KOPT-K1 (cell line): ENCODE results near the gene C11orf68.
"Not testable (repeated sequence)": the region's sequence is repeated elsewhere in the genome, so short reads cannot be mapped to it uniquely, and the experiment has no call there.

Source experiments
- H3K27ac ChIP-seq: fragments of 200-600 bp; sonication (generic); 2 replicates; pipeline ENCODE4 v1.5.1; 2016; ENCODE audit warnings: antibody characterized with exemption, mild to moderate bottlenecking, low read depth, low read length; ENCODE audit not compliant: poor library complexity, severe bottlenecking
- H3K36me3 ChIP-seq: fragments of 200-600 bp; sonication (generic); 2 replicates; pipeline ENCODE4 v1.5.1; 2017; ENCODE audit warnings: antibody characterized with exemption, mild to moderate bottlenecking, low read length, moderate library complexity; ENCODE audit not compliant: insufficient read depth
- H3K9me3 ChIP-seq: fragments of 200-600 bp; sonication (generic); 2 replicates; pipeline ENCODE4 v1.5.1; 2017; ENCODE audit warnings: antibody characterized with exemption, low read length, mild to moderate bottlenecking; ENCODE audit not compliant: insufficient read depth, poor library complexity, severe bottlenecking

The C11orf68 gene

DNA sequence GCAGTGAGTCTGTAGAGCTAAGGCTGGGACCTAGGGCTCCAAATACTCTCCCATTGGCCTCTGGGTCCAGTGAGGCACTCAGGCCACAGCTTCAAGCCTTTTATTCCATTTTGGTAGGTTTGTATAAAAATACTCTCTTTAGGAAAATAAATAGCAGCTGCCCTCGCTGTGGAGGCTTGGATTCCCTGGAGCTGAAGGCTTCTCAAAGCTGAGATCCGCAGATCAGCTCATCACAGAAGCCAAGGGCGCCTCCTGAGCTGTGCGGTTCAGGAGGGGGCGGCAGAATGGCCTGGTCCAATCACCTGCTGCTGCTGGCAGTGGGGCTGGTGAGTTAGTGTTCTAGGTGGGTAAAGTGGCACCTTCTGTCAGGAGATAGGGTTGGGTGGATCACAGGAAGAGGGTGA, 26.7 kb downstream of the C11orf68 start:
- H3K36me3 ChIP-seq, H3K9me3 ChIP-seq: not testable (repeated sequence)
- H3K27ac ChIP-seq, result peak overlapping the region; percentile 71

DNA sequence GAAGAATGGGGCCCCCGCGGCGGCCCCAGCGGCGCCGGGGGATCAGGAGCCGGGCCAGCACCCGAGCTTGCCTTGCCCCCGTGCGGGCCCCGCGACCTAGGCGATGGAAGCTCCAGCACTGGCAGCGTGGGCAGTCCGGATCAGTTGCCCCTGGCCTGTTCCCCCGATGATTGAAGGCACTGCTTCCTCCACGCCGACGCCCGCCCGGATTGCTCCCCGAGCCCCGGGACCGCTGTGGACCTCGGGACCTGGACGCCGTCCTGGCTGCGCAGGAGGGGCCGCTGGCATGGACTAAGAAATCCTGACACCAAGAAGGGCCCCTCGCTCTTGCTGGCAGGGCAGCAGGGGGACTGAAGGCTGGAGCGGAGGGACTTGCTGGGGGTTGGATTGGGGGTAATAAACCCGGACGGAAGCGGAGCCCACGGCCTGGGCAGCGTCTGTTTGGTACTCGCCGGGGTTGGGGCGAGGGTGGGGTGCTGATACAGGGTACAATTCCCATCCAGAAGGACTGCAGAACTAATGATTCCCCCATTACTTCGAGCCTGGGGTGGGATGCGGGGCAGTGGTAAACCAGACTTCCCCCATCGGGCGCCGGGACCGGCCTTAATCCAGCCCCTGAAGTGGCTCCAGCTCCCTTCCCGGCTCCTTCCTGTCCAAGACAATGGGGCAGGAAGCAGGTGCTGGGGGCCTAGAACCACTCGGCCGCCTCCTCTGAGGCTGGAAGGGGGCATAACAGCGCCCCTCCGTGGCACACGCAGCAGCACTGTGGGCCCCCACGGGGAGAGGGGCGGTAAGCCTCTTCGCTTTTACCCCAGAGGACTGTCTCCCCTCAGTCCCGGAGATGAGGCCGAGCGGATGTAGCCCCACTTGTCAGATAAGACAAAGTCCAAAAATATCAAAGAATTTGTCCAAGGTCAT, 27.4 kb downstream of the C11orf68 start:
- Histone ChIP-seq H3K36me3 (peaks cover 5% of the 10 kb centered on the region), H3K27ac (peak overlapping the region; percentile 71), H3K9me3 (no peaks in the 10 kb centered on the region)

DNA sequence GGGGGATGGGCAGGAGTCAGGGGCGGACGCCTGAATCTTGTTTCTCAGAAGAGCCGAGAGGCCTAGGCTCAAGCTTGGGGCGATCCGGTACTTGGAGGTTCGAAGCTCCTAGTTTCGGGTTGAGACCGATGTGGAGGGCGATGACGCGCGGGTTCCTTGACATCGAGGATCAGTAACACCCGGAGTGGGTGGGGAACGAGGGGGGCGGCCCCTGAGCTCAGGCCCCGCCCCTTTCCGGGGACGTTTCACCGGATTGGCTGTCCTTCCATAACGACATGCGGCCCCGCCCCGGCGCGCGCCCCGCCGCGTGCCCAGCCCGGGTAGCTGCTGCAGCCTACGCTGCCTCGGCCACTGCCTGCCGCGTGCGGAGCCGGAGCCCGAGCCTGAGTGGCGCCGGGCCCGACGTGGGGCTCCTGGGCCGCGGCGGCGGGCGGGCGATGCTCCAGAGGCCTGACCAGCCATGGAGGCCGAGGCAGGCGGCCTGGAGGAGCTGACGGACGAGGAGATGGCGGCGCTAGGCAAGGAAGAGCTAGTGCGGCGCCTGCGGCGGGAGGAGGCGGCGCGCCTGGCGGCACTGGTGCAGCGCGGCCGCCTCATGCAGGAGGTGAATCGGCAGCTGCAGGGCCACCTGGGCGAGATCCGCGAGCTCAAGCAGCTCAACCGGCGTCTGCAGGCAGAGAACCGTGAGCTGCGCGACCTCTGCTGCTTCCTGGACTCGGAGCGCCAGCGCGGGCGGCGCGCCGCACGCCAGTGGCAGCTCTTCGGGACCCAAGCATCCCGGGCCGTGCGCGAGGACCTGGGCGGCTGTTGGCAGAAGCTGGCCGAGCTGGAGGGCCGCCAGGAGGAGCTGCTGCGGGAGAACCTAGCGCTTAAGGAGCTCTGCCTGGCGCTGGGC, 28.3 kb downstream of the C11orf68 start, which contains the start of gene CCDC85B:
Gene CCDC85B, plus strand, starts transcription at position 350 of the 895 bp plus-strand sequence. Its CDS starts 111 bp downstream, at position 461.
- H3K27ac ChIP-seq, result peak within 1 kb of the TSS; percentile 71
- peaks cover 14% of the 10 kb centered on the region for H3K36me3 ChIP-seq
- no peaks in the 10 kb centered on the region for H3K9me3 ChIP-seq

DNA sequence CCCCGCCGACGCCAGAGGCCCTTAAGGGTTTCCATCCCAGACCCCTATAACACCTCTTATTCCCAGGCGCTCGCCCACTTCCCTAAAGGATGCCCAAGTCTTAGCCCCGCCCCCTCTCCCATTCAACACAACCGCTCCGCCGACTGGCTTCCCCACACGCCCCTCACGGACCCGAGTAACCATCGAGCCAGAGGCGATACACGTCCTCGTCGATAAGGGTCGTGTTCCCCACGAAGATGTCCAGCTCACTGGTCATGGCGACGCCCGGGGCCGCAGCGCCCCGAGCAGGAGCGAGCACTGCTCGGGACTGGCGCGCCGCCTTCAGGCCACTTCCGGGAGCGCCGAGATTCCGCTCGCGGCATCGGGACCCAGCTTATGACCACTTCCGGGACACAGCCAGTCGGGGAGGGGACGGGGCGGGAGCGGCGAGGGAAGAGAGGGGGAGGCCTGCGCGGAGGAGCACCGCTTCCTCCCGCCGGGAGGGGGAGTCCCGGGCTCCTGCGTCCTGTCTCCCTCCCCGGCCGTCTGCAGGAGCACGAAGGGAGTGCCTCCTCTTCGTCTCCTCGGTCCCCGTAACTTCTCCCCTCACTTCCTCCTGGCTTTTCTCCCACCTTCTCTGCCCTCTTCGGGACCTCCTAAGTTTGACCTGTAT, 30.6 kb downstream of the C11orf68 start, which contains the start of gene FIBP:
Gene FIBP, minus strand, starts transcription at position 309 of the 652 bp plus-strand sequence. Its CDS starts 53 bp downstream, at position 256.
- Histone ChIP-seq H3K27ac (peak within 1 kb of the TSS; percentile 71), H3K36me3 (peaks cover 37% of the 10 kb centered on the region)

DNA sequence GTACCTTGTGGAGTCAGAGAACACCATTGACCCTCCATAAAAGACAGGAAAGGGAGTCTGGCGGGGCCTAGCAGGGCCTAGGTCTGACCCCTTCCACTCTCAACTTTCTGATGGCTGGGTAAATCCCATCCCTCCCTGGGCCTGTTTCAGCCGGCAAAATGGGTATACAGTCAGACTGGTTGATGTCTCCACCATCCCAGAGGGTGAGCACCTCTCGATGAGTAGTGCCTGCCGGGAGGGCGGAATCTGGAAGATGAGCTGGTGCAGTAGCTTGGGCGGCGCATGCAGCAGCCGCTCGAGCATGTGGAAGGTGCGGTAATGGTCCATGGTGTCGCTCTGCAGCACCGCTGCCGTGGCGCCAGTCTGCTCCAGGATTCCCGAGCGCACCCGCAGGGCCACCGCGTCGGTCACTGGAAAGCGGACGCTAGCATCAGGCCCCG, 31.1 kb downstream of the C11orf68 start:
- Histone ChIP-seq H3K9me3 (no peaks in the 10 kb centered on the region), H3K36me3 (peaks cover 42% of the 10 kb centered on the region), H3K27ac (peak overlapping the region; percentile 71)

More for the DNA sequence above, 30.6 kb downstream of the C11orf68 start, which contains the start of gene FIBP:
- H3K9me3 ChIP-seq, result no peaks in the 10 kb centered on the region

DNA sequence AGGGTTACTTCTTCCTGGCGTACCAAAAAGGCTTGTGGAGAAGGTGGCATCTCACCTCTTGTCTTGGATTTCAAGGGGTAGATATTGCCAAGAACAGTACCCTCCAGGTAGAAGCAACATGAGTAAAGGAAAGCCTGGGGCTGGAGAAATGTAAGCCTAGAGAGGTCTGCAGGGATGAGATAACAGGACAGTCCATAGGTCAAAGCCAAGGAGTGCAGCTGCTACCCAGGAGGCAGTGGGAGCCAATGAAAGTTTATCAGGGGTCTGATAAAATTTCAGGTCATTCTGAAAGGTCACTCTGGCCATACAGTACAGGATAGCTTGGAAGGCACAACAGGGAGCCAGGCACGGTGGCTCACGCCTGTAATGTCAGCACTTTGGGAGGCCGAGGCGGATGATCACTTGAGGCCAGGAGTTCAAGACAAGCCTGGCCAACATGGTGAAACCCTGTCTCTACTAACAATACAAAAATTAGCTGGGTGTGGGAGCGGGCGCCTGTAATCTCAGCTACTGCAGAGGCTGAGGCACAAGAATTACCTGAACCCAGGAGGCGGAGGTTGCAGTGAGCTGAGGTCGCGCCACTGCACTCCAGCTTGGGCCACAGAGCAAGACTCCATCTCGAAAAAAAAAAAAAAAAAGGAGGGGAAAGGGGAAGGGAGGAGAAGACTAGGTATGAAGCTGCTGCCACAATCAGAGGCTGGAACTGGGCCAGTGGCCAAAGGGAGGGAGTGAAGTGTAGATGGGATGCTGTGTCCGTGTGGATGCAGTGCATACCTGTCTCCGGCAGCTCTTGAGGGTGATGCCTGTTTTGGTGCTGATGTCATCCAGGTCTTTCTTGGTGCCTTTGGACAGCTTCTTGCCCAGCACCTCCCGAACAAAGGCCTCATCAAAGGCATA, 31.8 kb downstream of the C11orf68 start:
- peak overlapping the region; percentile 71 for H3K27ac ChIP-seq
- H3K9me3 ChIP-seq, result no peaks in the 10 kb centered on the region
- H3K36me3 ChIP-seq, result peaks cover 49% of the 10 kb centered on the region

DNA sequence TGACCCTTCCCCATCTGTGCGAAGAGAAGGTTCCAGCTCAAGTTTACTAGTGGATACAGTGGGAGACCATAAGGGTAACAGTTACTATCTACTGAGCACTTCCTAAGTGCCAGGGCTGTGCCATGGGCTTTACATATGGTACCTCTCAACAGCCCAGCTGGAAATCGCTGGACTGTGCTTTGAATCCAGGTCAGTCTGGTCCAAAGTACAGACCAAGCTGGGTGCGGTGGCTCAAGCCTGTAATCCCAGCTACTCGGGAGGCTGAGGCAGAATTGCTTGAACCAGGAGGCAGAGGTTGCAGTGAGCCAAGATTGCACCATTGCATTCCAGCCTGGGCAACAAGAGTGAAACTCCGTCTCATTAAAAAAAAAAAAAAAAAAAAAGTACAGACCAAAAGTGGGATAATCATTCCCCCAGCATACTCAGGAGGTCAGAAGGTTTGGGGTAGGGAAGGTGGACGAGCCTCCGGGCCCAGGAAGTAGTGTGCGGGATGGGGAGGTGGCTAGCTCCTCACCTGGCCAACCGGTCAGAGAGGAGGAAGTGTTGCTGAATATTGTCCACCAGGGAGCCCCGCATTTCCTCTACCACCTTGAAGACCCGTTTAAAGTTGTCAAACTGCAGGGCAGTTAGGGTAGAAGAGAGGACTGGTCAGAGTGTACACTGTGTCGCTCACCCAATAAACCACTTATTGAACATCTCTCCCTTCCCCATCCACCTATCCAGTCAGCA, 32.9 kb downstream of the C11orf68 start:
- Histone ChIP-seq H3K36me3 (peaks cover 56% of the 10 kb centered on the region), H3K27ac (no peak overlapping the region)

DNA sequence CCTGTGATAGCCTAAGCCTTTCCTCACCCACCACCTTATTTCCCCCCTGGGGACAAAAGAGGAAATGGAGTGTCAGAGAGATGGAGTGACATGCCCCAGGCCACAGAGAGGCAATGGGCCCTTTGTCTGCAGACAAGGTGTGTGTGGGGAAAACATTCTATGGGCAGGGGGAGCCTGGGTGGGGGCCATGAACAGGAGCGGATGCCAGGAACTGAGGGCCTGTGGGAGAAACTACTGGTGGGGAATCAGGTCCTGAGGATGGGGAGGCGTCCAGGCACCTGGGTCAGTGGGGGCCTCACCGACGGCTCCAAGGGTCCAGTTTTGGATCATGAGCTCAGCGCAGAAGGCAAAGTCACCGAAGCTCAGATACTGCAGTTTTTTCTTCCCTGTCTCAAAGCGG, 33.6 kb downstream of the C11orf68 start:
- Histone ChIP-seq H3K9me3 (no peaks in the 10 kb centered on the region), H3K27ac (no peak overlapping the region), H3K36me3 (peaks cover 56% of the 10 kb centered on the region)

More for the DNA sequence above, 32.9 kb downstream of the C11orf68 start:
- no peaks in the 10 kb centered on the region for H3K9me3 ChIP-seq

DNA sequence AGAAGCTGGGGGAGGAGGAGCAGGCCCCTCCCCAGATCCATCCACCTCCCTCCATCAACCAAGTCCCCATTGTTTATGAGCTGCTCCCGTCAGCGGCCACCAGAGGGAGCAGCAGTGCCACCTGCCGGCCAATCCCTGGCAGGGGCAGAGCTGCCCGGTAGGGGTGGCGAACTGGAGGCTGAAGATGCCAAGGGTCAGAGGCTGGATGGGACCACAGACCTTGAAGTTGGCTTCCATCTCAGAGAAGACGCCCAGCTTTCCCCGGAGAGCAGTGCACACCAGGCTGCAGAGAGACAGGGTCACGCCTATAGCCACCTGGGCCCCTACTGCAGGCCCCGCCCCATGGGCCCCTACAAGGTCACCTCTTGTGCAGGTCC, 34.2 kb downstream of the C11orf68 start:
- Histone ChIP-seq H3K9me3 (no peaks in the 10 kb centered on the region), H3K36me3 (peaks cover 56% of the 10 kb centered on the region), H3K27ac (no peak overlapping the region)

DNA sequence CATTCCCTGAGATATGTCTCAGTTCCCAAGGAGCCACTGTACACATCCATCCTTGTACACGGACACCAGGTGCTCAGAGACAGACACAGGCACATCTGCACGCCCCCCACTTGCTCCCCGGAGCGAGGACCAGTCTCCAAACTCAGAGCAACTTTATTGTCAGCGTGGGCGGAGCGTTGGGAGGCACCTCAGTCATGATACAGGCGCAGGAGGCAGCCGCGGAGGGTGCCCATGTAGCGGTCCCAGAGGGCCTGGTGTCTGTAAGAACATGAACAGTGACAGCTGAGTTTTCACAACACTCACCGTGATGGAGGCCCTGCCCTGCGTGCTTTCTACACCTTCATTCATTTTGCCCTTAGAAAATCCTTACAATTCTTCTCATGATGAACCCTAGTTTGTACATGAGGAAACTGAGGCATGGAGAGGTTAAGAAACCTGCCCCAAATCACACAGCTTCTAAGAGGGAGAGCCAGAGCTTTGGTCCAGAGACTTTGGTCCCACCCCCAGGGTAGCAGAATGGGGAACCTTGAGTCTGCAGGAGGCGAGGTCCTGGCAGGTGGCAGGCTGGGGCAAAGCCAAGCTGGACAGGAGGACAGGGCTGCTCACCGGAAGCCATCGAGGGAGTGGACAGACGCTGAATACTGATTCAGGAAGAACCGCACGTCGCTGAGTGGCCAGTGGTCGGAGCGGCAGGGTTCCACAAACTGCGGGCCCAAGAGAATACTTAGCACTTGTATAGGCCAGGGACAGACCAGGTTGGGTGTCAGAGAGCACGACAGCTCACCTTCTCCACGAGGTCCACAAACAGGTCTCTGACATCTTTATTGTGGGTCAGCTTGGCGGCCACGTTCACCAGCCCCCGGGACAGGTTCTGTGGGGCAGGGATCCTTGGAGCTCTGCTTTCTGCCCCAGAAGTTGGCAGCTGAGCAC, 34.8 kb downstream of the C11orf68 start:
- H3K36me3 ChIP-seq, result peaks cover 56% of the 10 kb centered on the region
- H3K9me3 ChIP-seq, result no peaks in the 10 kb centered on the region
- no peak overlapping the region for H3K27ac ChIP-seq

DNA sequence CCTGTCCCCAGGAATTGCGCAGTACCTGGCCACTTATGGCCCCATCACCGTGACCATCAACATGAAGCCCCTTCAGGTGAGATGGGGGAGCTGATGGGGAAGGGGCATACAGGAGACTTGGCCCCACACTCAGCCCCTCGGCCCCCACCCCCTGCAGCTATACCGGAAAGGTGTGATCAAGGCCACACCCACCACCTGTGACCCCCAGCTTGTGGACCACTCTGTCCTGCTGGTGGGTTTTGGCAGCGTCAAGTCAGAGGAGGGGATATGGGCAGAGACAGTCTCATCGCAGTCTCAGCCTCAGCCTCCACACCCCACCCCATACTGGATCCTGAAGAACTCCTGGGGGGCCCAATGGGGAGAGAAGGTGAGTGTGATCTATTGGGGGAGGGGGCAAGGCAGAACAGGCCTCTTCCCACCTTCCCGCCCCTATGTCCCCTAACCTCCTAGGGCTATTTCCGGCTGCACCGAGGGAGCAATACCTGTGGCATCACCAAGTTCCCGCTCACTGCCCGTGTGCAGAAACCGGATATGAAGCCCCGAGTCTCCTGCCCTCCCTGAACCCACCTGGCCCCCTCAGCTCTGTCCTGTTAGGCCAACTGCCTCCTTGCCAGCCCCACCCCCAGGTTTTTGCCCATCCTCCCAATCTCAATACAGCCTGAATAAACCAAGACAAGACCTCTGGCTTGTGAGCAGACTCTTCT, 35.7 kb downstream of the C11orf68 start:
- H3K36me3 ChIP-seq, result peaks cover 56% of the 10 kb centered on the region
- H3K27ac ChIP-seq, result no peak overlapping the region
- no peaks in the 10 kb centered on the region for H3K9me3 ChIP-seq
